ENCODE results near the gene NDOR1.

DNA sequence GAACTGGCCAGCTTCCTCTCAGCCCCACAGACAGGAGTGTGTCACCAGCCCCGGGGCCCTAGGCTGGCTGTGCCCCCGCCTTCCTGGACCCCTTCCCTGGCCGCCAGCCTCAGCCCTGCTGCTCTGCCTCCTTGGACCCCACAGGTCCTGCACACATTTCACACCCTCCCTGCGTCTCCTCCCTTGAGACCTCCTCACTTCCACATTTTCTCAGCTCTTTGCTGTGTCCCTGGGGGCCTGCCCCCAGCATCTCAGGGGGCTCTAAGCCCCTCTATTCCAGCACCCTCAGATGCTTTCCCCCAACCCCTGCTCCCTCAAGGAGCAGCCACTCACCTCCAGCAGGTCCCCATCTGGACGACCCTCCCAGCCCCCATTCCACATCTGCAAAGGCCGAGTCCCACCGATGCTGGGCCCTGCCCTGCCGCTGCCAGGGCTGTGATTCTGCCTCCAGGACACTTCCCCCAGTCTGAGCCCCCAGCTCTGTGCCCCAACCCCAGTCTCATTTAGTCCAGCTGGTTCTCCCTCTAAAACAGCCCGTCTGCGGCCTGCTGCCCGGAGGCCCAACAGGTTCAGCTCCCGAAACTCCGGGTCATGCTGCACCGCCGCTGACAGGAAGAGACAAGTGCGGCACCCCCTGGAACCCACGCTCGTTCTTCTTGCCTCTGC, 29.4 kb downstream of the NDOR1 start:
- TF ChIP-seq, protein P1, sequence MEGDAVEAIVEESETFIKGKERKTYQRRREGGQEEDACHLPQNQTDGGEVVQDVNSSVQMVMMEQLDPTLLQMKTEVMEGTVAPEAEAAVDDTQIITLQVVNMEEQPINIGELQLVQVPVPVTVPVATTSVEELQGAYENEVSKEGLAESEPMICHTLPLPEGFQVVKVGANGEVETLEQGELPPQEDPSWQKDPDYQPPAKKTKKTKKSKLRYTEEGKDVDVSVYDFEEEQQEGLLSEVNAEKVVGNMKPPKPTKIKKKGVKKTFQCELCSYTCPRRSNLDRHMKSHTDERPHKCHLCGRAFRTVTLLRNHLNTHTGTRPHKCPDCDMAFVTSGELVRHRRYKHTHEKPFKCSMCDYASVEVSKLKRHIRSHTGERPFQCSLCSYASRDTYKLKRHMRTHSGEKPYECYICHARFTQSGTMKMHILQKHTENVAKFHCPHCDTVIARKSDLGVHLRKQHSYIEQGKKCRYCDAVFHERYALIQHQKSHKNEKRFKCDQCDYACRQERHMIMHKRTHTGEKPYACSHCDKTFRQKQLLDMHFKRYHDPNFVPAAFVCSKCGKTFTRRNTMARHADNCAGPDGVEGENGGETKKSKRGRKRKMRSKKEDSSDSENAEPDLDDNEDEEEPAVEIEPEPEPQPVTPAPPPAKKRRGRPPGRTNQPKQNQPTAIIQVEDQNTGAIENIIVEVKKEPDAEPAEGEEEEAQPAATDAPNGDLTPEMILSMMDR (IDR thresholded peaks at IDR 0.05; ENCODE audit: low read depth, low read length), result no peak
- no peak for TF ChIP-seq EZH2phosphoT487 (IDR thresholded peaks at IDR 0.05; ENCODE audit: low read depth)
